ENCODE measurements around the gene RPS19BP1. TPM values are rescaled to one million over a fixed set of nuclear protein-coding genes. Genes with fewer than 3 reads are reported as not detected.

RPS19BP1 gene
- total RNA-seq (10 to 100 TPM; 55.1 to 75.5 (median 61.8) TPM), polyA plus RNA-seq (155 TPM)
- long read RNA-seq, donor 1, transcript RPS19BP1-201 (4 exons, 927 nt): major isoform, 47 of 49 reads
- long read RNA-seq, donor 1, partial matches to known transcripts: 1 of 49 reads
- long read RNA-seq, donor 1, other reads (novel, unspliced or antisense): 0 of 49 reads
- long read RNA-seq, donor 2, transcript RPS19BP1-201 (4 exons, 927 nt): major isoform, 64 of 69 reads
- long read RNA-seq, donor 2, partial matches to known transcripts: 0 of 69 reads
- long read RNA-seq, donor 2, other reads (novel, unspliced or antisense): 4 of 69 reads
- long read RNA-seq, donor 3, transcript RPS19BP1-201 (4 exons, 927 nt): major isoform, 42 of 46 reads
- long read RNA-seq, donor 3, partial matches to known transcripts: 0 of 46 reads
- long read RNA-seq, donor 3, other reads (novel, unspliced or antisense): 1 of 46 reads
- long read RNA-seq, donor 4, transcript RPS19BP1-201 (4 exons, 927 nt): major isoform, 50 of 54 reads
- long read RNA-seq, donor 4, partial matches to known transcripts: 0 of 54 reads
- long read RNA-seq, donor 4, other reads (novel, unspliced or antisense): 3 of 54 reads

GRCh38 chr22:39532215-39533073, at the start of gene RPS19BP1:
RPS19BP1 (minus strand) TSS chr22:39532748; CDS start chr22:39532738, 10 bp downstream.
- ATAC-seq (peak; percentile 87 to 89), DNase-seq (peak; percentile 99 to 100 (median 99))
- no peaks in the 10 kb centered on the region for H3K27me3 ChIP-seq (ENCODE audit: control insufficient read depth, insufficient read depth)
- no peaks in the 10 kb centered on the region for H3K9me3 ChIP-seq (ENCODE audit: control insufficient read depth, low read length)
- intact Hi-C loops (cut with DNase I): loop anchor here in 2 of 4 donors (5.0 to 10.0 kb wide), 4 partner anchors 35 to 815 kb away; partner anchors contain the start of genes ADSL (in 1 of the 2) and TNRC6B (in 1 of the 2)
- under 1% methylated on average over 67 of the region's 67 CpGs for WGBS
- H3K27ac ChIP-seq (ENCODE audit: low read length): peak within 1 kb of the TSS; percentile 79
- H3K4me1 ChIP-seq (ENCODE audit: control insufficient read depth, insufficient read depth, low read length): peaks cover 7% of the 10 kb centered on the region
- H3K4me3 ChIP-seq (ENCODE audit: low read length): peak within 1 kb of the TSS; percentile 70

- 88% methylated on average over 8 of the region's 8 CpGs for WGBS
- Histone ChIP-seq H3K4me1 (ENCODE audit: control insufficient read depth, insufficient read depth, low read length) (no peaks in the 10 kb centered on the region), H3K4me3 (ENCODE audit: low read length) (no peak overlapping the region), H3K9me3 (ENCODE audit: control insufficient read depth, low read length) (no peaks in the 10 kb centered on the region), H3K27me3 (ENCODE audit: control insufficient read depth, insufficient read depth) (no peaks in the 10 kb centered on the region), H3K27ac (ENCODE audit: low read length) (no peak overlapping the region)
- DNase-seq: peak in 1 of 3 donors; percentile 23
- no peak for ATAC-seq
- intact Hi-C loops (cut with DNase I): no loop called here
These were observed 48.8 kb upstream of the RPS19BP1 start for GRCh38 chr22:39581303-39581702.

- no peak for DNase-seq
- intact Hi-C loops (cut with DNase I): no loop called here
- 91% methylated on average over 6 of the region's 6 CpGs for WGBS
- no peaks in the 10 kb centered on the region for H3K4me1 ChIP-seq (ENCODE audit: control insufficient read depth, insufficient read depth, low read length)
- no peaks in the 10 kb centered on the region for H3K9me3 ChIP-seq (ENCODE audit: control insufficient read depth, low read length)
- H3K27me3 ChIP-seq (ENCODE audit: control insufficient read depth, insufficient read depth): no peaks in the 10 kb centered on the region
- H3K4me3 ChIP-seq (ENCODE audit: low read length): no peak overlapping the region
- no peak for ATAC-seq
- H3K27ac ChIP-seq (ENCODE audit: low read length): no peak overlapping the region
These were observed 48.2 kb upstream of the RPS19BP1 start for GRCh38 chr22:39580795-39581194.

- WGBS: 32% methylated on average over 5 of the region's 5 CpGs
- DNase-seq (no peak), ATAC-seq (no peak)
- Histone ChIP-seq H3K27me3 (ENCODE audit: control insufficient read depth, insufficient read depth) (no peaks in the 10 kb centered on the region), H3K4me1 (ENCODE audit: control insufficient read depth, insufficient read depth, low read length) (no peaks in the 10 kb centered on the region), H3K27ac (ENCODE audit: low read length) (no peak overlapping the region), H3K9me3 (ENCODE audit: control insufficient read depth, low read length) (no peaks in the 10 kb centered on the region), H3K4me3 (ENCODE audit: low read length) (no peak overlapping the region)
- intact Hi-C loops (cut with DNase I): no loop called here
These were observed 47.5 kb upstream of the RPS19BP1 start for GRCh38 chr22:39580006-39580441.

- H3K4me3 ChIP-seq (ENCODE audit: low read length): no peak overlapping the region
- no peak overlapping the region for H3K27ac ChIP-seq (ENCODE audit: low read length)
- intact Hi-C loops (cut with DNase I): no loop called here
- DNase-seq (no peak), ATAC-seq (no peak)
- no peaks in the 10 kb centered on the region for H3K4me1 ChIP-seq (ENCODE audit: control insufficient read depth, insufficient read depth, low read length)
- H3K27me3 ChIP-seq (ENCODE audit: control insufficient read depth, insufficient read depth): no peaks in the 10 kb centered on the region
- WGBS: 72% methylated on average over 7 of the region's 7 CpGs
- no peaks in the 10 kb centered on the region for H3K9me3 ChIP-seq (ENCODE audit: control insufficient read depth, low read length)
These were observed 45.4 kb upstream of the RPS19BP1 start for GRCh38 chr22:39577900-39578299.

- H3K9me3 ChIP-seq (ENCODE audit: control insufficient read depth, low read length): no peaks in the 10 kb centered on the region
- H3K4me3 ChIP-seq (ENCODE audit: low read length): no peak overlapping the region
- H3K27ac ChIP-seq (ENCODE audit: low read length): no peak overlapping the region
- DNase-seq (no peak), ATAC-seq (no peak)
- WGBS: 74% methylated on average over 21 of the region's 21 CpGs
- no peaks in the 10 kb centered on the region for H3K4me1 ChIP-seq (ENCODE audit: control insufficient read depth, insufficient read depth, low read length)
- no peaks in the 10 kb centered on the region for H3K27me3 ChIP-seq (ENCODE audit: control insufficient read depth, insufficient read depth)
- intact Hi-C loops (cut with DNase I): no loop called here
These were observed 44.8 kb upstream of the RPS19BP1 start for GRCh38 chr22:39577366-39577765.

- Histone ChIP-seq H3K9me3 (ENCODE audit: control insufficient read depth, low read length) (no peaks in the 10 kb centered on the region), H3K27ac (ENCODE audit: low read length) (no peak overlapping the region), H3K4me1 (ENCODE audit: control insufficient read depth, insufficient read depth, low read length) (no peaks in the 10 kb centered on the region), H3K27me3 (ENCODE audit: control insufficient read depth, insufficient read depth) (no peaks in the 10 kb centered on the region), H3K4me3 (ENCODE audit: low read length) (no peak overlapping the region)
- ATAC-seq (no peak), DNase-seq (no peak)
- 91% methylated on average over 4 of the region's 4 CpGs for WGBS
- intact Hi-C loops (cut with DNase I): no loop called here
These were observed 43.5 kb upstream of the RPS19BP1 start for GRCh38 chr22:39576027-39576426.

GRCh38 chr22:39575552-39575825, 42.9 kb upstream of the RPS19BP1 start:
- DNase-seq (no peak), ATAC-seq (no peak)
- H3K27ac ChIP-seq (ENCODE audit: low read length): no peak overlapping the region
- intact Hi-C loops (cut with DNase I): no loop called here
- H3K9me3 ChIP-seq (ENCODE audit: control insufficient read depth, low read length): no peaks in the 10 kb centered on the region
- no peaks in the 10 kb centered on the region for H3K27me3 ChIP-seq (ENCODE audit: control insufficient read depth, insufficient read depth)
- 95% methylated on average over 2 of the region's 2 CpGs for WGBS
- H3K4me1 ChIP-seq (ENCODE audit: control insufficient read depth, insufficient read depth, low read length): no peaks in the 10 kb centered on the region
- no peak overlapping the region for H3K4me3 ChIP-seq (ENCODE audit: low read length)

GRCh38 chr22:39574779-39575551, 42.4 kb upstream of the RPS19BP1 start:
- no peaks in the 10 kb centered on the region for H3K27me3 ChIP-seq (ENCODE audit: control insufficient read depth, insufficient read depth)

GRCh38 chr22:39571538-39571937, 39.0 kb upstream of the RPS19BP1 start:
- no peak for ATAC-seq
- Histone ChIP-seq H3K27ac (ENCODE audit: low read length) (no peak overlapping the region), H3K27me3 (ENCODE audit: control insufficient read depth, insufficient read depth) (no peaks in the 10 kb centered on the region), H3K9me3 (ENCODE audit: control insufficient read depth, low read length) (no peaks in the 10 kb centered on the region), H3K4me1 (ENCODE audit: control insufficient read depth, insufficient read depth, low read length) (no peaks in the 10 kb centered on the region), H3K4me3 (ENCODE audit: low read length) (no peak overlapping the region)
- DNase-seq: no peak
- intact Hi-C loops (cut with DNase I): no loop called here
- WGBS: 64% methylated on average over 1 of the region's 1 CpG

More at GRCh38 chr22:39574779-39575551, 42.4 kb upstream of the RPS19BP1 start:
- intact Hi-C loops (cut with DNase I): no loop called here
- DNase-seq: no peak
- ATAC-seq: no peak
- Histone ChIP-seq H3K27ac (ENCODE audit: low read length) (no peak overlapping the region), H3K4me1 (ENCODE audit: control insufficient read depth, insufficient read depth, low read length) (no peaks in the 10 kb centered on the region), H3K4me3 (ENCODE audit: low read length) (no peak overlapping the region), H3K9me3 (ENCODE audit: control insufficient read depth, low read length) (no peaks in the 10 kb centered on the region)
- 72% methylated on average over 14 of the region's 14 CpGs for WGBS

Measured in right cardiac atrium (tissue), 5 donors.